ENCODE results near the gene RUBCN. TPM values are rescaled to one million over a fixed set of nuclear protein-coding genes. Genes with fewer than 3 reads are reported as not detected.
"Not testable (repeated sequence)": the region's sequence is repeated elsewhere in the genome, so short reads cannot be mapped to it uniquely, and the experiment has no call there.

RUBCN gene
- total and polyA plus RNA-seq, 2 of the 13 experiments (the other 11 are each of a cell fraction or from before 2014, with no cell fraction given) = 5.2 to 8.1 TPM

DNA sequence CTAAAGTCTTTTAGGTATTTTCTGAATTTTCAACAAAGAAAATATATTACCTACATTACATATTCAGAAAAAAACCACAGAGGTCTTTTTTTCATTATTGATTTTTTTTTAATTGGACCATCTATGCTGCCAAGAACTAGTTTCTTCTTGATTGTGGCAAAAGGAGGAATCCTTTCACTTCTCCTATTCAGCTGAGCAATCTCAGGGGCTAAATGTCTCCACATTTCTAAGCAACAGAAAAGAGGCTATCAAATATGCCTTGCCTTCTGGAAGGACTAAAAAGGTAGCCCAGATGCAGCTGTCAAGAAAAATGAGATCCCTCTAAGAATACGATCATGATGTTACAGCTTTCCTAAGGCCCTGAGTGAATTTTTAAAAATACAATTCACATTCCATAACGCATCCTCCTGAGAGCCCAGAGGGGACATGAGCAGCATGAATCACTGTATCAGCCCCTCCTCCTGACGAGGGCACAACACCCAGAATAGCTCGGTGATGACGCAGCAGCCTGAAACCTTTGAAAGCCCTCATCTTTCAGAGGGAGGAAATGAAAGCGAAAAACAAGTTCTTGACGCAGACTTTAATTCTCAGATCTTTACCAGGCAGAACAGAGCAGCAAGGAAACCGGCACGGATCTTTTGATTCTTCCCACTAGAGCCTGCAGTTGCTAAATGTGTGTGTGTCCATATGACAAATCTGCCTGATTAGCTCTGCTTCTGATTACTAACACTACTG lies 24.6 kb downstream of the RUBCN start:
- no peak overlapping the region for H3K4me2 ChIP-seq (ENCODE audit: low read depth, low read length)
- H3K79me2 ChIP-seq (ENCODE audit: insufficient read depth, low read length) = no peaks in the 10 kb centered on the region
- no TSS peak for BruUV-seq (replicated peaks)
- 0 out of 5 replicates have a peak, but pooled peaks cover 1 to 7% of the 10 kb centered on the region in 2 experiments for H3K36me3 ChIP-seq (replicated peaks in 1 of 2; ENCODE audit: control insufficient read depth in 1 of 2, insufficient read depth in 2 of 2, low read length in 2 of 2)
- H2AFZ ChIP-seq (ENCODE audit: low read length) = no peak overlapping the region
- intact Hi-C loops (cut with micrococcal nuclease; ENCODE audit: unreplicated experiment) = no loop called here
- no peak overlapping the region for H3K4me3 ChIP-seq (replicated peaks in 1 of 3; ENCODE audit: insufficient read depth in 1 of 3, low read depth in 2 of 3, low read length in 3 of 3)
- no peak for ATAC-seq
- TF ChIP-seq, protein P1, sequence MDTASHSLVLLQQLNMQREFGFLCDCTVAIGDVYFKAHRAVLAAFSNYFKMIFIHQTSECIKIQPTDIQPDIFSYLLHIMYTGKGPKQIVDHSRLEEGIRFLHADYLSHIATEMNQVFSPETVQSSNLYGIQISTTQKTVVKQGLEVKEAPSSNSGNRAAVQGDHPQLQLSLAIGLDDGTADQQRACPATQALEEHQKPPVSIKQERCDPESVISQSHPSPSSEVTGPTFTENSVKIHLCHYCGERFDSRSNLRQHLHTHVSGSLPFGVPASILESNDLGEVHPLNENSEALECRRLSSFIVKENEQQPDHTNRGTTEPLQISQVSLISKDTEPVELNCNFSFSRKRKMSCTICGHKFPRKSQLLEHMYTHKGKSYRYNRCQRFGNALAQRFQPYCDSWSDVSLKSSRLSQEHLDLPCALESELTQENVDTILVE (CRISPR knock-in tag; IDR thresholded peaks at IDR 0.05) = no peak
- TF ChIP-seq ZNF3 (CRISPR knock-in tag; IDR thresholded peaks at IDR 0.05) = no peak
- TF ChIP-seq, protein P2, sequence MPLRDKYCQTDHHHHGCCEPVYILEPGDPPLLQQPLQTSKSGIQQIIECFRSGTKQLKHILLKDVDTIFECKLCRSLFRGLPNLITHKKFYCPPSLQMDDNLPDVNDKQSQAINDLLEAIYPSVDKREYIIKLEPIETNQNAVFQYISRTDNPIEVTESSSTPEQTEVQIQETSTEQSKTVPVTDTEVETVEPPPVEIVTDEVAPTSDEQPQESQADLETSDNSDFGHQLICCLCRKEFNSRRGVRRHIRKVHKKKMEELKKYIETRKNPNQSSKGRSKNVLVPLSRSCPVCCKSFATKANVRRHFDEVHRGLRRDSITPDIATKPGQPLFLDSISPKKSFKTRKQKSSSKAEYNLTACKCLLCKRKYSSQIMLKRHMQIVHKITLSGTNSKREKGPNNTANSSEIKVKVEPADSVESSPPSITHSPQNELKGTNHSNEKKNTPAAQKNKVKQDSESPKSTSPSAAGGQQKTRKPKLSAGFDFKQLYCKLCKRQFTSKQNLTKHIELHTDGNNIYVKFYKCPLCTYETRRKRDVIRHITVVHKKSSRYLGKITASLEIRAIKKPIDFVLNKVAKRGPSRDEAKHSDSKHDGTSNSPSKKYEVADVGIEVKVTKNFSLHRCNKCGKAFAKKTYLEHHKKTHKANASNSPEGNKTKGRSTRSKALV (CRISPR knock-in tag; IDR thresholded peaks at IDR 0.05) = no peak
- ChIA-PET CTCF (ENCODE audit: low intra/inter-chr PET ratio, low total read pairs) (no interaction called here), POLR2A (no interaction called here)
- in situ Hi-C loops (cut with HindIII; ENCODE audit: extremely low pct_ligation_motif_present, low pct_unique_long_range_greater_than_20kb) = no loop called here
- H3K27me3 ChIP-seq (ENCODE audit: control insufficient read depth in 1 of 2, insufficient read depth in 2 of 2, low read length in 2 of 2) = no peaks in the 10 kb centered on the region
- WGBS (ENCODE audit: low lambda C conversion rate) = 89% methylated on average over 9 of the region's 9 CpGs
- FAIRE-seq = no peak
- DNase-seq (ENCODE audit: low spot score) = peak; percentile 28
- no peaks in the 10 kb centered on the region for H3K9me3 ChIP-seq (ENCODE audit: low read length)
- H3K9ac ChIP-seq (ENCODE audit: insufficient read depth, low read depth, low read length) = no peak overlapping the region
- H3K27ac ChIP-seq (ENCODE audit: extremely low read length, insufficient read depth, low read length) = no peak overlapping the region
- H3K4me1 ChIP-seq (ENCODE audit: insufficient read depth, low read length) = no peaks in the 10 kb centered on the region
- H4K20me1 ChIP-seq (ENCODE audit: insufficient read depth, low read length) = no peaks in the 10 kb centered on the region

DNA sequence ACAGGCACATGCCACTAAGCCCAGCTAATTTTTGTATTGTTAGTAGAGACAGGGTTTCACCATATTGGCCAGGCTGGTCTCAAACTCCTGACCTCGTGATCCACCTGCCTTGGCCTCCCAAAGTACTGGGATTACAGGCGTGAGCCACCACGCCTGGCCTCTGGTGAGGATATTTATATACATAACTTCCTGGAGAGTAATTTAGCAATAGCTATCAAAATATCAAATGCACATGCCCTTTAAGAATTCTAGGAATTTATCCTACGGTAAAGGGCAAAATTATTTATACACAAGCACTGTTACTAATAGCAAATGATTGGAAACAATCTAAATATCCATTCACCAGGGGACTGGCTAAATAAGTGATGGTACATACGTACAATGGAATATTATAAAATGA lies 25.7 kb downstream of the RUBCN start:
- H3K9me3 ChIP-seq (ENCODE audit: low read length); H3K36me3 ChIP-seq (replicated peaks in 1 of 2; ENCODE audit: control insufficient read depth in 1 of 2, insufficient read depth in 2 of 2, low read length in 2 of 2); H3K79me2 ChIP-seq (ENCODE audit: insufficient read depth, low read length); H3K27me3 ChIP-seq (ENCODE audit: control insufficient read depth in 1 of 2, insufficient read depth in 2 of 2, low read length in 2 of 2); H3K4me1 ChIP-seq (ENCODE audit: insufficient read depth, low read length); POLR2A ChIA-PET; BruUV-seq (replicated peaks); H3K27ac ChIP-seq (ENCODE audit: extremely low read length, insufficient read depth, low read length); H3K4me3 ChIP-seq (replicated peaks in 1 of 3; ENCODE audit: insufficient read depth in 1 of 3, low read depth in 2 of 3, low read length in 3 of 3); H4K20me1 ChIP-seq (ENCODE audit: insufficient read depth, low read length); CTCF ChIA-PET (ENCODE audit: low intra/inter-chr PET ratio, low total read pairs); H2AFZ ChIP-seq (ENCODE audit: low read length); ATAC-seq; intact Hi-C loops (cut with micrococcal nuclease; ENCODE audit: unreplicated experiment); H3K9ac ChIP-seq (ENCODE audit: insufficient read depth, low read depth, low read length); in situ Hi-C loops (cut with HindIII; ENCODE audit: extremely low pct_ligation_motif_present, low pct_unique_long_range_greater_than_20kb); H3K4me2 ChIP-seq (ENCODE audit: low read depth, low read length); FAIRE-seq; DNase-seq (ENCODE audit: low spot score): not testable (repeated sequence)
- WGBS (ENCODE audit: low lambda C conversion rate) = 97% methylated on average over 5 of the region's 5 CpGs
